T-helper 2 cell treated with Interferon-gamma antibody and Interleukin-4, amounts not matched to agents 100 ng/mL and 5 ng/mL, for 36 hours (primary cell): ENCODE data around the gene BLVRB. TPM values are rescaled to one million over a fixed set of nuclear protein-coding genes. Genes with fewer than 3 reads are reported as not detected.

Source experiments
- intact Hi-C: fragments of 100-400 bp; cut with micrococcal nuclease; formaldehyde crosslinking; loops from one replicate; pipeline ENCODE4 v1.15.1; 2023
- total RNA-seq: library from RNA; stranded (reverse); gene quantifications from 2 replicates; pipeline ENCODE4 v1.2.3, GENCODE V29; 2022

BLVRB gene
- total RNA-seq, 1 donor from 2014 or later, result 13.1 TPM

DNA sequence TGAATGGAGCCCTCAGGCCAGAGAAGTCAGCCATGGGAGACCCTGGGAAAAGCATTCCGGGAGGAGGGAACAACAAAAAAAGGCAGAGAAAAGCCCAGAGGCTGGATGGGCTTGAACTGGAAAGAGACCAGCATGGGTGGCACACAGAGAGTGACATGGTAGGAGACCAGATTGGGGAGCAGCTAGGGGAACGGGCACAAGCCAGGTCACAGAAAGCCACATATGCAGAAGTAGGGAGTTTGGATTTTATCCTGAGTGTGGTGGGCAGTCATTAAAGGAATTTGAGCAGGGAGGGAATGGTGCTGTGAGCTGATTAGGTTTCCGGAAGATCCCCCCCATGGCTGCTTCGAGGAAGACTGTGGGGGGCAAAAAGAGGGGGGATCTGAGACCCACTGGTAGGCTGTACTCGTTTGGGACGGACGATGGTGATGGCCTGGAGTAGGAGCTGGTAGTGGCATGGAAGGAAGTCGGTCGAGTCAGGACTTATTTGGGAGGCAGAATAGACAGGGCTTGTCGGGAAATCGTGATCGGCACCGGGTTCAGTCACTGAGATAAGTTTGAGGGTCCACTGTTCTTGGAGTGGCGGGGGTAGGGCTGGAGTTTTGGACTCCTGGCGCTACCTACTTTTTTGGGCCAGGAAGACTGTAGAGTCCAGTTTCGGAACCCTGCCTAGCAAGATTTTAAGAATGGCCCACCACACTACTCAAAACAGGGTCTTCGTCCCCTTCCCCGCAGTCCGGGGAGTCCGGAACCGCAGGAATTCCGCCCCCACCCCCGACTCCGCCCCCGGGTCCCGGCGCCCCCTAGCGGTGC, 40.7 kb downstream of the BLVRB start:
- intact Hi-C loops, result loop anchor here (1.0 to 5.0 kb wide), 4 partner anchors 21 to 187 kb away; partner anchors contain the start of genes C19orf47, PLD3 and SPTBN4

DNA sequence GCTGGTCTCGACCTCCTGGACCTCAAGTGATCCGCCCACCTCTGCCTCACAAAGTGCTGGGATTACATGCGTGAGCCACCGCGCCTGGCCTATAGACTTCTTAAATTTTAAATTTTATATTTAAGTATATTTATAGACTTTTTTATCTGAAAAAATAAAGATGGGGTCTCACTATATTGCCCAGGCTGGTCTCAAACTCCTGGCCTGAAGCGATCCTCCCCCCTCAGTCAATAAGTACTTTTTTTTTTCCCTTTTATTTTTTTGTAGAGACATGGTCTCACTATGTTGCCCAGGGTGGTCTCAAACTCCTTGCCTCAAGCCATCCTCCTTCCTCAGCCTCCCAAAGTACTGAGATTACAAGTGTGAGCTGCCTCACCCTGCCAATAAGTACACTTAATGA, 41.6 kb downstream of the BLVRB start:
- intact Hi-C loops, result loop anchor here (2.0 to 5.0 kb wide), 2 partner anchors 43 to 77 kb away; partner anchors contain the start of genes C19orf47, PLD3 and SPTBN4

DNA sequence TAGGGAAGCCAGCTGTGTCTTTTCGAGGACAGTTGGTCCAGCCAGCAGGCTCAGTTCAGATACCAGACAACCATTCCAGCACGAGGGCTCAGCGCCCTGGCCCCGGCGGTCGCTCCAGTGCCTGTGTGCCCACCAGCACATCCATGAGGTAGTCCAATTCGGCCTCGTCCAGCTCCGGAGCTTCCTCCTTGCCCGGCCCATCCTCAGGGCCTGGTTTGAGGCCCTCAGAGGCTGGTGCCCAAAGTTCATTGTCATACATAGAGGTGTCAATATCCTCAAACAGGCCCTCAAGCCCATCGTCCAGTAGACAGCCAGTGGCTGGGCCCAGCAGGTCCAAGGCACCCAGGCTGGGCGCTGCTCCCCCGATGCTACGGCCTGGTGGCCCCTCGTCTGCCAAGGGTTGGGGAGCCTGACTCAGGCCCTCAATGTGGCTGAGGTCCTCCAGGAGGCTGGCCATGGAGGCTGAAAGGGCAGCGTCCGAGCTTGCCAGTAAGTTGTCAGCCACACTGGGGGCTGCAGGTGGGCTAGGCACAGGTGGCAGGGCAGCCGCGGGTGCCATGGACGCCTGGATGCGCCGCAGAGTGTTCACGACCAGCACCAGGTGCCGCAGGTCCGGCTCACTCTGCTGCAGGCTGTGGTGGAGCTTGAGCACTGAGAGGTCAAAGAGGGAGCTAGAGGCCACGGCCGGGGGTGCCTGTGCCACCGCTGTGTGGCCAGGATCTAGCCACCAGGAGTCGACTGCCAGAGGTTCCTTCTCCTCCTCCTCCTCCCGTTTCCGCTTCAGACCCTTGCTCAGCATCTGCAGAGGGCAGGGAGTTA, 42.6 kb downstream of the BLVRB start:
- intact Hi-C loops, result loop anchor here (5.0 kb wide), 1 partner anchor 76 kb away; the partner anchor contains the start of genes C19orf47 and PLD3

DNA sequence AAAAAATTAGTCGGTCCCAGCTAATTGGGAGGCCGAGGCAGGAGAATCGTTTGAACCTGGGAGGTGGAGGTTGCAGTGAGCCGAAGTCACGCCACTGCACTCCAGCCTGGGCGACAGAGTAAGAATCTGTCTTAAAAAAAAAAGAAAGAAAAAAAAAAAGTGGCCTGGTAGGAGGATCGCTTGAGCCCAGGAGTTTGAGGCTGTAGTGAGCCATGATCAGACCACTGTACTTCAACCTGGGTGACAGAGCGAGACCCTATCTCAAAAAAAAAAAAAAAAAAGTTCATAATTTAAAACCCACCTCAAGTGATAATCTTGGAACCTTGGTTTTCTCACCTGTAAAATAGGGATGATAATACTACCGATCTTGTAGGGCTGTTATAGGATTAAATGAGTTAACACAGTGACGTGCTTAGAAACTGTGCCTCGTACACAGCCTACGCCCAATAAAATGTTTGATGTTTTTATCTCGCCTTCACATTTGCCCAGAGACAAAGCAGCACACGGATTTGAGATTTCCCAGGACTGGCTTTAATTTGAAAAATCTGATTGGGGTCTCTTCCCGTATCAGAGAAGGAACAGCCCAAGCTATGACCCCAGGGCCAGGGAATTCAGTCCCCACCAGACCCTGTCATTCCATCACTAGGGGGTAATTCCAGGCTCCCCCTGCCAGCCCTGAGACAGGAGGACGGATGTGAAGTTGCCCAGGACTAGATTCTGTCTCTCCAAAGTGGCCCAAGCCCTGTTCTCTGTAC, 43.4 kb downstream of the BLVRB start:
- intact Hi-C loops, result loop anchor here (1.0 to 5.0 kb wide), 2 partner anchors 21 to 75 kb away; partner anchors contain the start of genes C19orf47 and PLD3

DNA sequence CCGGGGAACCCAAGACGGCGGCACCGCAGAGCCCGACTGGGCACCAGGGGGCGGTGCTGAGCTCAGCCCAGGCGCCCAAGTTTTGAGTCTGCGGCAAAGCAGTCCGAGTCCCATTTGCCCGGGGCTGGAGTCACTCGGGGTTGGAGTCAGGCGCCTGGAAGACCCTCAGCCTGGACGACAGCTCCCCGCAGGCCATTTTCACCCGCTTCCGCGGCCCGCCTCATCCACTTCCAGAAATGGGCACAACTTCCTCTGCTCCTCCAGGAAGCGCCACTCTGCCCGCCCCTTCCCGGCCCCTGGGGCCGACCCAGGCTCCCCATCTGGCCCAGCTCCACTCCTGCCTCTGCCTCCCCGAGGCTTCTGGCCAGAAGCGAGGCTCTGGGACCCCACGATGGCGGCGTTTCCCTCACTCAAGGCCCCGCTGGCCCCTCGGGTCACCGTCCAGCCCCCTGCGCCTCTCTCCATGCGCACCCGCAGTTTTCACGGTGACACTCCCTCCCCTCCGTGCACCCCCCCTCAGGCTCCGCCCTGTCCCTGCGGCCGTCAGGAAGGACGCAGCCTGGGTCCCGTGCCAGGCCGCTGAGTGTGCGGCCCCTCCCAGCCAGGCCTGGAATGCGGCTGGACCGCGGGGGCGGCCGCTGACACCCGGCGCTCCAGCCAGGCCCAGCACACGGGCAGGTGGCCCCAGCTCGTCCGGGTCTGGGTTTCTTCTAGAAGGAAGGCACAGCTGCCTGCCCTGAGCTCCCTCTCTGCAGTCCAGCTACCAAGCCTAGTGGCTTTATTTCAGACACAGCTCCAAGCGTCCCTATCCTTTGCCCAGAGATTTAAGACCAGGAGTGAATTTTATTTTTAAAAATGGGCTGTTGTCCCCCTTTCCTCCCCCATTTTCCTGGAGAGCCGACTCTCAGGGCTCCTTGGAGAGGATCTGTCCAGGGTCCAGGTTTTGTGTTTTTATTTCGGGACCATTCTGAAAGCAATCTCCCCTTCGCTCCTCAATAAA, 44.5 kb downstream of the BLVRB start:
- intact Hi-C loops, result loop anchor here (1.0 to 5.0 kb wide), 2 partner anchors 22 to 74 kb away; partner anchors contain the start of genes C19orf47 and PLD3

DNA sequence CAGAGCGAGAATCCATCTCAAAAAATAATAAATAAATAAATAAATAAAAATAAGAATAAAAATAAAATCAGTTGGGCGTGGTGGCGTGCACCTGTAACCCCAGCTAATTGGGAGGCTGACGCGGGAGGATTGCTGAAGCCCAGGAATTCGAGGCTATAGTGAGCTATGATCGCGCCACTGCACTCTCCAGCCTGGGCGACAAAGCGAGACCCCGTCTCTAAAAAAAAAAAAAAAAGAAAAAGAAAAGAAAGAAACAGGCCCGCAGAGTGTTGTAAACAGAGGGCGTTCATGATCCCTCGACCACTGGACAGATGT, 45.1 kb downstream of the BLVRB start:
- intact Hi-C loops, result loop anchor here (5.0 kb wide), 1 partner anchor 73 kb away; the partner anchor contains the start of genes C19orf47 and PLD3

DNA sequence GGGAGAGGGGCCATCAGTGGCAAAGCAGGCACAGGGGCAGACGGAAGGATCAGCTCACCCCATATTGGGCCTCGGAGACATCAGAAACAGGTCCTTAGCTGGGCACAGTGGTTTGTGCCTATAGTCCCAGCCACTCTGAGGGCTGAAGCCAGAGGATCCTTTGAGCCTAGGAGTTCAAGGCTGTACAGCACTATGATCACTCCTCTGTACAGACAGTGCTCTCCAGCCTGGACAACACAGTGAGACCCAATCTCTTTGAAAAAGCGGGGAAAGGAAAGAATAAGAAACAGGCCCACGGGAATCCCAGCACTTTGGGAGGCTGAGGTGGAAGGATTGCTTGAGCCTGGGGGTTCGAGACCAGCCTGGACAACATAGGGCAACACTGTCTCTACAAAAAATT, 45.8 kb downstream of the BLVRB start:
- intact Hi-C loops, result loop anchor here (5.0 kb wide), 1 partner anchor 72 kb away; the partner anchor contains the start of genes C19orf47 and PLD3

DNA sequence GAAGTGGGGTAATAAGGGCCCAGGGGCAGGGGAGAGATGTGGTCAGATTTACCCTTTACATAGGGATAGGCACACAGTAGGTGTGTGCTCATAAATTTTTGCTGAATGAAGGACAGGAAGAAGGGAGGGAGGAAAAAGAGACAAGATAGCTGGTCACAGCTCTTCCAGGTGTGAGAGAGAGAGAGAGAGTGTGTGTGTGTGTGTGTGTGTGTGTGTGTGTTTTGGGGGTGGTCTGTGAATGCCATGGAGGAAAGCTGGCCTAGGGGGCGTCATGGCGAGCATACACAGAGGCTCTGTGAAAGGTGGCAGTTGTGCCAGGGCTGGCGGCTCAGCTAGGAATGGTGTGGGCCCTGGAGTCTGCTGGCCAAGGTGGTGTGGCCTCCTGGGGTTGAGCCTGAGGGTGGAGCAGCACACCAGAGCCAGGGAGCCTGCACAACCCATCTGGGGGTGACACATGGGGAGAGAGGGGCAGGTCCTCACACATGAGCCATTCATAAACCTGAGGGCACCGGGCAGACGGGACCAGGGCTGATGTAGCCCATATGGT, 46.4 kb downstream of the BLVRB start:
- intact Hi-C loops, result no loop called here

DNA sequence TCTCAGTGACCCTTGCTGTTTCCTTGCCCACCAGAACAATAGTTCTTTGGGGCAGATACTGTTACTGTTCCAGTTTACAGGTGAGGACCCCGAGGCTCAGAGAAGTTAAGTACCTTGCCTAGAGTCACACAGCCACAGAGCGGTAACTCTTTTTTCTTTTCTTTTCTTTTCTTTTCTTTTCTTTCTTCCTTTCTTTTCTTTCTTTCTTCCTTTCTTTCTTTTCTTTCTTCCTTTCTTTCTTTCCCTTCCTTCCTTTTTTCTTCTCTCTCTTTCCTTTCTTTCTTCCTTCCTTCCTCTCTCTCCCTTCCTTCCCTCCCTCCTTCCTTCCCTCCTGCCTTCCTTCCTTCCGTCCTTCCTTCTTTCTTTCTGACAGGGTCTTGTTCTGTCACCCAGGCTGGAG, 47.5 kb downstream of the BLVRB start:
- intact Hi-C loops, result no loop called here

DNA sequence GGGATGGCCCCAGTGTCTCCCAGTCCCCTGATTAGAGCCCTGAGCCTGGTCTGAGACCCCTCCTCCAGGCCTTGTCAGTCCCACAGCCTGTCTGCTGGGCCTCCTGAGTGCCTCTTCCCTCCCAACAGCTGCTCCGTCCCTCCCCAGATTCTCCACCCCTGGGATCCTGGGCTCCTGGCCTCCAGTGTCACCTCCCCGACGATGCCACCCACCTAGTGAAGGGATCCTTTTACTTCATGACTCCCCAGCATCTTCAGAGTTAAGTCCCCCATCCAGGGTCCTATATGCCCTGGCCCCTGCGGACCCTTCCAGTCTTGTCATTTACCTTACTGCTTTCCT, 47.9 kb downstream of the BLVRB start:
- intact Hi-C loops, result no loop called here

DNA sequence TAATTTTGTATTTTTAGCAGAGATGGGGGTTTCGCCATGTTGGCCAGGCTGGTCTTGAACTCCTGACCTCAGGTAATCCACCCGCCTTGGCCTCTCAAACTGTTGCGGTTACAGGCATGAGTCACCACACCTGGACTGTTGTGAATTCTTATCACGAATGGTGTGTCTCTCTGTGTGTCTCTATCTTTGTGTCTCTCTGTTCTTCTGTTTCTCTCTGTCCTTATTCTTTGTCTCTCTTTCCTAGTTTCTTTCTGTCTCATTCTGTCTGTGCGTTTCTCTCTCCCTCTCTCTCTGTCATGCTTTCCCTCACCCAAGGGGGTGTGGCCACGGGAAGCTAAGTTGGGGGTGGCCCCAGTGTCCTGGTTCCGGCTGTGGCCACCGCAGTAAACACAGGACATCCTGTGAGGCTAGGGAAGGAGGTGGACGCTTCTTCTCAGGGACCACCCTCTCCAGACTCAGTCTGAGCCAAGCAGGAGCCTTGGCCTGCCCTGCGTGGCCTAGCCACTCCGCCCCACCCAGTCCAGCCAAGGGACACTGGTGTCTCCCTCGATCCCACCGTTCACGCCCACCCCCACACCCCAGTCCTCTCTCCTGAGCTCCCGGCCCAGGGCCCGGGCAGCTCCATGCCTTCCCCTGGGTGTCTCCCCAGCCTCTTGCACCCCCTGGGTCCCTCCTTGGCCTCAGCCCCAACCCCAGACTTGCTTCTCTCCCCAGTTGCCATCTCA, 48.5 kb downstream of the BLVRB start:
- intact Hi-C loops, result no loop called here

DNA sequence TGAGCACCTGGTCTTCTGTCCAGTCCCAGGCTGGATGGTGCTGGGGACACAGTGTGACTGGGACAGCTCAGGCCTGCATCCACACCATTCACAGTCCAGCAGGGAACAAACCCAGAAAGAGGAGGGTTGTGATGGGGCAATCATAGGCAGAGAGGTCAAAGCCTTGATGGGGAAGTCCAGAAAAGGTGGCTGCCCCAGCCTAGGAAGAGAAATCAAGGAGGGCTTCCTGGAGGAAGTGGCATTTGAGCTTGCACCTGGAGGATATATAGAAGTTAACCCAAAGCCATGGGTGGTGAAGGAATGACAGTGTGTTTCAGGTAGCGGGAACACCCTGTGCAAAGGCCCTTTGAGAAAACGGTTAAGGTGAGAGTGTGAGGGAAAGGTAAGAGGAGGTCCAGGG, 49.8 kb downstream of the BLVRB start:
- intact Hi-C loops, result no loop called here

DNA sequence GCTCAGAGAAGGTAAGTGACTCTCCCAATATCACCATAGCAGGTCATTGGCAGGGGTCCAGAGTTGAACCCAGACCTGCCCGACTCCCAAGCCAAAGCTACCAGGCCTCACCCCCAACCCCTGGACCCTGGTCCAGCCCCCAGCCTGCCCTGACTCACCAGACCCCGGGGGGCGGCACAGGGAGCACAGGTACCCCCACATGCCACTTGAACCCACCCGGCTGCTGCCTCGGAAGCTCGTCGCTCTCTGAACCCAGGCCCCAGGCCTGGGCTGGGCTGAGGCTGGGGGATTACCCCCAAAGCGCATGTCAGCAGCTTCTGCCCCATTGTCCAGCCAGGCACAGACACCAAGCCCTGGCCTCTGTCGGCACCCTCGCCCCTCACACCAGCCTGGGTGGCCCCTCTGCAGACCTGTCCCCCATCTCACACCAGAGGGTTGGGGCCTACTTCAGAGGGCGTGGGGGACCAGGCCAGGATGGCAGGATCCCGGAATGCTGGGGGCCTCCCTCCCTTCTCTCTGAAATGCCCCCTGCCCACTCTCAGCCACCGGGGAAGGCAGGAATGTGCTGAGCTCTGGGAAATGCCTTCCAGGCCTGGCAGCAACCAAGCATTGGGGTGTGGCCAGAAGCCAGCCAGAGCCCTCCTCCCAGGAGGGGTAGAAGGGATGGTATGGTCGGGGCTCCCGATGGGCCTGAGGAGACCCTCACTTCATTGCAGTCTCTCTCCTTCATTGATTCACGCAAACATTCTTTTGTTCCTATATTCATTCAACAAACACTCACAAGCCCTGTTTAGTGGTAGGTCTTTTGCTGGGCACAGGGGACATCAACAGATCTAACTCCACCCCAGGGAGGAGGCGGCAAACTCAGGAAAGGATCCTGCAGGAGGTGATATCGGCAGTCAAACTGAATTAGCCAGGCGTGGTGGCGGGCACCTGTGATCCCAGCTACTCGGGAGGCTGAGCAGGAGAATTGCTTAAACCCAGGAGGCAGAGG, 50.7 kb downstream of the BLVRB start:
- intact Hi-C loops, result no loop called here

DNA sequence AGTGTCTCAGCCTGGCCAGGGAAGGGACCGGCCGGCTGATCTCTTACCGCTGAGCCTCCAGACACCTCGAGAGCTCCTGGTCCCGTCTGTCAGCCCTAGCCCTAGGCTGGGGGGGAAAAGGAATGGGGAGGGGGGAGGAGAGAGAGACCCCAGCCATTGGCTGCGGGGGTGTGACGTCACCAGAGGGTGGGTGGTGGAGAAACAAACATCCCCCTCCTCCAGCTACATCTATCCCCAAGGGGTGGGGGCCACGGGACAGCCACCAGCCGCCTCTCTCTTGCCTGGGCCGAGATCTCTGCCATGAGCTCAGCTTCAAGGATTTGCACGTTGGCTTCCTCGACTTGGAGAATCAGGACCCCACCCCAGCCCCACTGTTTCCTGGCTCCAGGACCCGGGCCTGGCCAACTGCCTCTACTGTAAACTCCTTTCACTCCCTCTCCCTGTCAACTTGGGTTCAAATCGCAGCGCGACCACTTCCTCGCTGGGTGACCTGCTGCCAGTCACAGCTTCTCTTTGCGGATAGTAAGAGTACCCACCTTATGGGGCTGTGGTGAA, 52.2 kb downstream of the BLVRB start, which contains the start of gene PRX:
TSS of gene PRX (minus strand) at position 88 of the 555 bp plus-strand sequence. CDS start 5,446 bp downstream, outside the sequence.
- intact Hi-C loops, result no loop called here

DNA sequence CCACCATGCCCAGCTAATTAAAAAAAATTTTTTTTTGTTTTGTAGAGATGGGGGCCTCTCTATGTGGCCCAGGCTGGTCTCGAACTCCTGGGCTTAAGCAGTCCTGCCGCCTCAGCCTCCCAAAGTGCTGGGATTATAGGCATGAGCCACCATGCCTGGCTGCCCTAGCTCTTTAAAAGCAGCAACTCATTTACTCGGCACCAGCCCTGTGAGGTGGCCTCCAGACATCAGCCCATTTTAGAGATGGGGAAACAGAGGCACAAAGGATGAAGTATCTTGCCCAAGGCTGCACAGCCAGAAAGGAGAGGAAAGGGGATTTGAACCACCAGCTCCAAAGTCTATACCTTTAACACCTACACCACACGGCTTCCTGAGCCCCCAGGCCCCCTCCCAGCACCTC, 52.7 kb downstream of the BLVRB start:
- intact Hi-C loops, result no loop called here

DNA sequence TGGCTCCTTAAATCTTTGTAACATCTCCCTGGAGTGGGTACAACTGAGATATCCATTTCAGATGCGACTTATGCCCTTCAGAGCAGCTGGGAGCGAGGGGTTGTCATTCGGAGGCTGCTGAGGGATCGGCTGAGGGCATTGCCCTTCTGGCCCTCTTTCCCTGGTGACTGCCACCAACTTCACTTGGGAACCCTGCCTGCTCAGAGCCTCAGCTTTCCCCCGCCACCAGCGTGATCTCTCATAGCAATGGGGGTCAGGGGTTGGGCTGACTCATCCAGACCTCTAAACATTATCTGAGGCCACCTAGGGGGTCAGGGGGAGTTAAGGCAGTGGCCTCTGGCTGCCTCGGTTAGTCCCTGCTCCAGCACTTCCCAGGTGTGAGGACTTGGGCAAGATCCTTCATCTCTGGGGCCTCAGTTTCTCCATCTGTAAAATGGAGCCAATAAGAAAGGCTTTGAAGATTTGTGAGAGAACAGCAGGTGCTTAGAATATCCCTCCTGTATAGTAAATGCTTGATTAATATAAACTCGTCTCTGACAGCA, 53.5 kb downstream of the BLVRB start:
- intact Hi-C loops, result no loop called here
